NCI-H1436 (cell line): ENCODE data around the gene ZNF521.

Experiments used
- DNase-seq: peaks from one replicate; lab custom pipeline; 2025; lab: John Stamatoyannopoulos, UW

Gene ZNF521

GRCh38 chr18:25167612-25168410, 184.2 kb downstream of the ZNF521 start:
- DNase-seq: peak; percentile 34

GRCh38 chr18:25166113-25166512, 185.9 kb downstream of the ZNF521 start:
- DNase-seq: no peak

- no peak for DNase-seq
Measured at GRCh38 chr18:25164848-25165811, 186.8 kb downstream of the ZNF521 start.

GRCh38 chr18:25164211-25164847, 187.6 kb downstream of the ZNF521 start:
- no peak for DNase-seq

- DNase-seq: no peak
Measured at GRCh38 chr18:25153426-25153825, 198.5 kb downstream of the ZNF521 start.

- no peak for DNase-seq
Measured at GRCh38 chr18:25147877-25148488, 204.0 kb downstream of the ZNF521 start.

GRCh38 chr18:25146512-25146910, 205.5 kb downstream of the ZNF521 start:
- DNase-seq: no peak

GRCh38 chr18:25145731-25146511, 206.0 kb downstream of the ZNF521 start:
- DNase-seq: no peak

- no peak for DNase-seq
Measured at GRCh38 chr18:25144820-25145219, 207.1 kb downstream of the ZNF521 start.

GRCh38 chr18:25141886-25142285, 210.1 kb downstream of the ZNF521 start:
- DNase-seq: no peak

GRCh38 chr18:25141399-25141798, 210.6 kb downstream of the ZNF521 start:
- no peak for DNase-seq

GRCh38 chr18:25140962-25141308, 211.0 kb downstream of the ZNF521 start:
- DNase-seq: no peak

GRCh38 chr18:25140124-25140961, 211.6 kb downstream of the ZNF521 start:
- DNase-seq: no peak

- DNase-seq: no peak
Measured at GRCh38 chr18:25137197-25137472, 214.8 kb downstream of the ZNF521 start.

- DNase-seq: no peak
Measured at GRCh38 chr18:25136416-25137196, 215.4 kb downstream of the ZNF521 start.

- no peak for DNase-seq
Measured at GRCh38 chr18:25134861-25135260, 217.1 kb downstream of the ZNF521 start.

- DNase-seq: no peak
Measured at GRCh38 chr18:25133879-25134278, 218.1 kb downstream of the ZNF521 start.

- DNase-seq: no peak
Measured at GRCh38 chr18:25132786-25133496, 219.0 kb downstream of the ZNF521 start.

GRCh38 chr18:25126751-25127150, 225.2 kb downstream of the ZNF521 start:
- no peak for DNase-seq
